Activated CD8-positive, alpha-beta memory T cell treated with anti-CD3 and anti-CD28 coated beads for 48 hours (primary cell): ENCODE results near the gene CCDC117.

Source experiments
- DNase-seq, 3 experiments: peaks; one replicate each; pipeline ENCODE4 v3.0.0-alpha.2; 2020; ENCODE audit warnings: low read depth in 2 of 3, low spot score in 2 of 3

CCDC117 gene

DNA sequence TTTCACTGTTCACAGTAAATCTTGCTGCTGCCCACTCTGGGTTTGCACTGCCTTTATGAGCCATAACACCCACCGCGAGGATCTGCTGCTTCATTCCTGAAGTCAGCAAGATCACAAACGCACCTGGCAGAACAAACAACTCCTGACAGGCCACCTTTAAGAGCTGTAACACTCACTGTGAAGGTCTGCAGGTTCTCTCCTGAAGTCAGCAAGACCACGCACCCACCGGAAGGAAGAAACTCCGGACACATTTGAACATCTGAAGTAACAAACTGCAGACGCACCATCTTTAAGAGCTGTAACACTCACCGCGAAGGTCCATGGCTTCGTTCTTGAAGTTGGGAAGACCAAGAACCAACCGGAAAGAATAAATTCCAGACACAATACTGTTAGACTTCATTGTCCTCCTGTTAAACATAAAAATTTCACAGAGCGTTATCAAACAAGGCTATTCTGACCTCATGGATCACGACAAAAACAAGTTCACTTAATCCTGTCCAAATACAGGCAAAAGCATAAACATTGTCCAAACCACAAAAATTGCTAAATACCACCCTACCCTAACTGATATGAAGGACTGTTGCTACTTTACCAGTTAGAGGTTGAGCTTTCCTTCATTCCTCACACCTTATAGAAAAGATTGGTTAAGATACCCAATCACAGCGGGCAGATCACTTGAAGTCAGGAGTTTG, 3.0 kb upstream of the CCDC117 start:
- no peak for DNase-seq

DNA sequence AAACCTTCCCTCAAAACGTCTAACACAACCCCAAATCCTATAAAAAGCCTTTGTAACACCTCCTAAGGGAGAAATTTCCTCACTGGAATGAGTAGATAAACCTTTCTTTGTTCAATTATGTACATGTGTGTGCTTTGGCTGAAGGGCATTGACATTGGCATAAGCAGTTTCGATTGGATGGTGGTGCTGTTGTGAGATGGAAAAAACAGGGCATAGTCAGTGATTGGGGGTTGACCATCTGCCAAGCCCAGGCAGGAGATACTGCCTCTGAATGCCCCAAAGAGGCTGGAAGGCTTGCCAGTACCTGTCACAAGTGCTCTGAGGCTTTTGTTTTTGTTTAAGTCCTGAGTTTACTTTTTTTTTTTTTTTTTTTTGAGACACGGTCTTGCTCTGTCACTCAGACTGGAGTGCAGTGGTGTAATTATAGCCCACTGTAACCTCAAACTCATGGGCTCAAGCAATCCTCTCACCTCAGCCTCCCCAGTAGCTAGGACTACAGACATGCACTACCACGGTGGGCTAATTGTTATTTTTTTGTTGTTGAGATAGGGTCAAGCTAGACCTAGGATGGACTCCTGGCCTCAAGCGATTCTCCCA, 1.2 kb upstream of the CCDC117 start:
- no peak for DNase-seq

DNA sequence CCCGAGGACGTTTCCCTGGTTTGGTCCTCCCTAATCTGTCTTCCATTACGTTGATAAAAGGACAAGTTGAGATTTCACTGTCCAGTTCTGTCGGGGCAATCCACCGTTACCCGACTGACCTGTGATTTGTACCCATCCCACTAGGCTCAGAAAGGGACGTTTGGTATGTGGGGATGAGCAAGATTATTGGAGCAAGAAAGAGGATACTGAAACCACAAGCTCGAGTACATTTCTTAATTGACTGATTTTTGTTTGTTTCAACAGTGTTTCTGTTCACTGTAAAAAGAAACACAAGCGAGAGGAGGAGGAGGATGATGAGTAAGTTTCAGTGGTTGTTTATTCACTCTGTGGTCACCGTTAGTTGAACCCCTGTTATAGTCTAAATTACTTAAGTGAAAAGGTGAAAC, 969 bp downstream of the CCDC117 start:
- no peak for DNase-seq

DNA sequence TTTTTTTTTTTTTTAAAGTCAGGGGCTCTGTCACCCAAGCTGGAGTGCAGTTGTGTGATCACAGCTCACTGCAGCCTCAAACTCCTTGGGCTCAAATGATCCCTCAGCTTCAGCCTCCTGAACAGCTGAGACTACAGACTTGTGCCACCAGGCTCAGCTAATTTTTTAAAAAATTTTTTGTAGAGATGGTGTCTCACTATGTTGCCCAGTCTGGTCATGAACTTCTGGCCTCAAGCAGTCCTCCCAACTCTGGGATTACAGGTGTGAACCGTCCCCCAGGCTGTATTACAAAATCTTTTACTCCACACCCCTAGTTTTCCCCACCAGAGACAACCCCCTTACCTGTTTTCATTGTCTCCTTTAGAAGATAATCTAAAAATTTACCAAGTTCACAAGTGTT, 1.9 kb downstream of the CCDC117 start:
- DNase-seq, result no peak

DNA sequence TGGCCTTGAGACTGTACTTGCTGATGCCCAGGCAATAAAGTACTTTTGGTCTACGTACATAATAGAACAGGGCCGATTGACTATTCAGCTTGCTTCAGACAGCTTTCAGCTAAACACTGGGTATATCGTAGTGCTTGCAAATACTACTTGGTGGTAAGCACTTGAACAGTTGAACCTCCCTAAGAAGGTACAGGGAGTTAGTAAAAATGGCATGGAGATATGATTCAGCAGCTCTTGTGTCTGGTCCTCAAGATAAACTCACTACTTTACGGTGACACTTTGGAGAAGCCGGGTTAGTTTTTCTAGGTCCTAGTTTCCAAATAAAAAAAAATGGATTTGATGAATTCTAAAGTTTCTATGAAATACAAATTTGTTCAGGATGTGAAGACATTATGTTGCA, 7.3 kb downstream of the CCDC117 start:
- no peak for DNase-seq

DNA sequence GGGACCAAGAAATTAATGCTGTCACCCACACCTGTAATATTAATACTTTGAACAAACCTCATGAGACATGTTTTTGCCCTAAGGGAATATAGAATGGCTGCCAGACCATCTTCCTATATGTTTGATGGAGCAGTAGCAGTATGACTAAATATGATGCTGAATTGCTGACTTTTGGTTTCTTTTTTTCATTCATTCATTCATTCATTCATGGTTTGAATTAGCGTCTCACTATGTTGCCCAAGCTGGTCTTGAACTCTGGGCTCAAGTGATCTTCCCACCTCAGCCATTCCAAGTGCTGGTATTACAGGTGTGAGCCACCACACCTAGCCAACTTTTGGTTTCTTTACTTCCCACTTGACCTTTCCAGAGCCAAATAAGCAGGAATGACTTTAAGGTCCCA, 7.8 kb downstream of the CCDC117 start:
- DNase-seq, result no peak

DNA sequence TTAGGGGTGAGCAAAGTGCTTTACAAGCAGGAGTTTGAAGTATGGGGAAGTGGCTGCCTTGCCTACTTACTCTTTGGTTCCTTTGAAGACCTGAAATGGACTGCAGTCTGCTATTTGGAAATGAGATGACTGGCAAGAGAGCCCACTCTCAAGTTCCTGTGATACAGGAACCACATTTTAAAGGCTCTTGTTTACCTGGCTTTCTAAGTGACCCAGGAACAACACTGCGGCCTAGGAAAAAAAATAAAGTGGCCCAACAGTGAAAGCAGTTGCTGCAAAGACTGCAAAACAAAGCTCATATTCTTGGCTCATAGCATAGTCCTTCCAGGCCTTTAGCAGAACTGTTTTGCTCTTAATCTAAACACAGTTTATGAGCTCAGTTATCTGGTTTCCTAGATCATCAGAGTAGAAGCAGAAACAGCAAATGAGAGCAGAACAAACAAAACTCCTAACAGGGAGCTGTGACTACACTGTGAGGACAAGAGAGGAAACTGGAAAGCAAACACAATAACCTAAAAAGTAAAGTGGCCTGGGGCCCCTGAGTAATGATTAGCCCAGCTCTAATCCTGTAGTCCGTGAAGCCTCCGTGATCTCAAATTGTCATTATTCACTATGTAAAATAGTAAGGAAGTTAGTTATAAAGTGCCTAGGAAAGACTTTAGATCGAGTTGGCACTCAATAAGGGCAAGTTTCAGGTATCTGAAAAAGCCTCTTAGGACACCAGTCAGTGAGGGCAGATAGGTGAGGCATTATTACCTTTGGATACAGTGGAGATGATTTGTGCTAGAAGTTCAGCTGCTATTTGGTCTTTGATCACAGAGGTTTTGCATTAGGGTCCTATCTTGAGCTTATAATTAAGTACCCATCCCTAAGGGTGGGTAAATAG, 11.5 kb downstream of the CCDC117 start:
- no peak for DNase-seq

DNA sequence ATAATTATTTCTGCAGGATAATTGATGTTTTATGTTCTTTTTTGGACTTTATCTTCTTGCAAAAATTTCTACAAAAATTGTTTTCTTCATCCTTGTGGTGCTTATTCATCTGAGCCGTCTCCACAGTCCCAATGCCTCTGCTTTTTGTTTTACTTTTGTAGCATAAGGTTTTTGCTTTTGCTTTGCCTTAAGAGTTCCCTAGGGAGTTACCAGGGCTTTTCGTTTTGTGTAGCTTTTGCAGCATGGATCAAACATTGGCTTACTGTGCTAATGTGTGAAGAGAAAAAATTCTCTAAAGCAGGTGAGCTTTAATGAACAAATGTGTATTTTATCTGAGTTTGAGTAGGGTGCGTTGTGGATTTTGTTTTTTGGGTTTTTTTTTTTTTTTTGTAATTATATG, 16.1 kb downstream of the CCDC117 start:
- DNase-seq, result no peak

DNA sequence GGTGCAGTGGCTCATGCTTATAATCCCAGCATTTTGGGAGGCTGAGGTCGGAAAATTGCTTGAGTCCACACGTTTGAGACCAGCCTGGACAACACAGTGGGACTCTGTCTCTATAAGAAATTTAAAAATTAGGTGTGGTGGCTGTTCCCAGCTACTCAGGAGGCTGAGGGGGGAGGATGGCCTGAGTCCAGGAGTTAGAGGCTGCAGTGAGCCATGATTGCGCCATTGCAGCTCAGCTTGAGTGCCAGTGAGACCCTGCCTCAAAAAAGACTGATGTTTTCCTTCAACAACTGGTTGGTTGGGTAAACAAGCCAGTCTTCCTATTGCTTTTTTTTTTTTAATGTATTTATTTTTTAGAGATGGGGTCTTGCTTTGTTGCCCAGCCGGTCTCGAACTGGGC, 18.6 kb downstream of the CCDC117 start:
- no peak for DNase-seq

DNA sequence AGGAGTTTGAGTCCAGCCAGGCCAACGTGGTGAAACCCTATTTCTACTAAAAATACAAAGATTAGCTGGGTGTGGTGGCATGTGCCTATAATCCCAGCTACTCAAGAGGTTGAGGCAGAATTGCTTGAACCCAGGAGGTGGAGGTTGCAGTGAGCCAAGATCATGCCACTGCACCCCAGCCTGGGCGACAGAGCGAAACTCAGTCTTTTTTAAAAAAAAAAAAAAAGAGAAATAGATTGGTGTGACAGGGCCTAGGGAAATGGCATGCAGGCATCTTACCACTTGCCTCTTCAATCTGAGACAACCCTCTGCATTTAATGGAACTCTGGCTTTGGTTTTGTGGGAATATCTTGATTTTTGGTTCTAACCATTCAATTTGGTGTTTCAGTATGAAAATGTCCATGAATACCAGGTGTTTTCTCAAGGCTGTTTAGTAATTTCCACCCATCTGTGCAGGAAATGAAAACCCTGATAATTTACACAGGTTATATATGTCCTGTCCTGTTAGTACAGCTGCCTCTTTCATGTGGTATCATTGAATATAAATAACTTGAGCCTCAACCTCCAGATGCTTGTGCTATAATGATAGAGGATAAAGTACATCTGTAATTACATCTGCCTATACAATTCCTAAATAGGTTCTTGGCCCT, 19.5 kb downstream of the CCDC117 start:
- no peak for DNase-seq

DNA sequence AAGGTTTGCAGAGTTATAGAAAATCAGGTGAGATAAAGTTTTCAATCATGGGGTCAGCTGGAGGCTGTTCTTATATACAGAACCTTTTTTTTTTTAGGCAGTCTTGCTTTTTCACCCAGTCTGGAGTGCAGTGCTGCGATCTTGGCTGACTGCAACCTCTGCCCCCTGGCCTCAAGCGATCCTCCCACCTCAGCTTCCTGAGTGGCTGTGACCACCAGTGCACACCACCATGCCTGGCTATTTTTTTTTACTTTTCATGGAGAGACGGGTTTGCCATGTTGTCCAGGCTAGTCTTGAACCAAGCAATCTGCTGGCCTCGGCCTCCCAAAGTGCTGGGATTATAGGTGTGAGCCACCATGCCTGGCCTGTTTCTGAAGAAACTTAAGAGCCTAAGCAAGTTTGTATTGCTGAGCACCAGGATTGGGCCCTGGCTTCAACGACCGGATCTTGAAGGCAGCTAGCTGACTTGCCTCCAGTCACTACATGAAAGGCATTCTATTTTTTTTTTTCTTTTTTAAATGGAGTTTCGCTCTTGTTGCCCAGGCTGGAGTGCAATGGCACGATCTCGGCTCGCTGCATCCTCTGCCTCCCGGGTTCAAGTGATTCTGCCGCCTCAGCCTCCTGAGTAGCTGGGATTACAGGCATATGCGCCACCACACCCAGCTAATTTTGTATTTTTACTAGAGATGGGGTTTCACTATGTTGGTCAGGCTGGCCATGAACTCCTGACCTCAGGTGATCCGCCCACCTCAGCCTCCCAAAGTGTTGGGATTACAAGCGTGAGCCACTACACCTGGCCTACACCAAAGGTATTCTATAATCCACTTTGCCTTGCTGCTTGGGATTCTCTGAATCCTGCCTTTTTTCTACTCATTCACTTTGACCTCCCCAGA, 20.2 kb downstream of the CCDC117 start:
- no peak for DNase-seq

DNA sequence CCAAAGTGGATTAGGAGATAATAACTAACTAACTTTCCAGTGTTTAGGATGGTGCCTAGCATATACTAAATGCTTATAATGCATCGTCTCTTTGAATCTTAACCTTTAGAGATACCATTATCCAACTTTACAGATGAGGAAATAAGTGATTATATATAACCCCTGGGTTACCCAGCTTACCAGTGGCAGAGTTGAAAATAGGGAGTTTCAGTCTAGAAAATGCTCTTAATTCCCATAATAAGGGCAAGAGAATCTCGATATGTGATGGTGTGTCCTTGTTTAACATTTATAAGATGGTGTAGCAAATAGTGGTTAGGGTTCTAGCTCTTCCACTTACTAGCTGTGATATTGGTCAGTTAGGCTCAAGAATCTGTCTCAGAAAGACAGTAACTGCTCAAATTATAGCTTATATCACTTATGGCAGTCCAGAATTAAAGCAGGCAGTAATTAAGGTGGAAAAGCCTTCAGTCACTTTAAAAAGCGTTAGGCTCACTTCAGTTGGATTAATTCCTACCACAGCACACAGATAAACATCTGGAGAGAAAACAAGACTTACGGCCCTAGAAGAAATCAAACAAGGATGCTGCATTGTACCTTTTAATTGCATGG, 21.6 kb downstream of the CCDC117 start:
- no peak for DNase-seq

DNA sequence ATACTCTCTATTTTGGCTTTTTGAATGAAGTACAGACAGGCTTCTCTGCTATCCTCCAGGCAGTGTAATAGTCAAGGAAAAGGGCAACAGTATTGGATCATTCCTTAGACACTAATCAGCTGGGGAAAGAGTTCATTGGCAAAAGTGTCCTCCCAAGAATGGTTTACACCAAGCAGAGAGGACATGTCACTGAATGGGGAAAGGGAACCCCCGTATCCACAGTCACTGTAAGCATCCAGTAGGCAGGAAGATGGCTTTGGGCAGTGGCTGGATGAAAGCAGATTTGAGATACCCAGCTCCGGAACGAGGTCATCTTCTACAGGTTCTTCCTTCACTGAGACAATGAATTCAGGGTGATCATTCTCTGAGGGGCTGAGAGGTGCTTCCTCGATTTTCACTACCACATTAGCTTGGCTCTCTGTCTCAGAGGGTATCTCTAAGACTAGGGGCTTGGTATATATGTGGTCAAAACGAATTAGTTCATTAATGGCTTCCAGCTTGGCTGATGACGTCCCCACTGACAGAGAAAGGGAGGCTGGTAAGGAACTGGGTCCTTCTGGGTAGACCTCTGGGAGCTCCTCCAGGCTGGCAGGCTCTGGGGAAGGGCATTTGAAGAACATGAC, 22.7 kb downstream of the CCDC117 start:
- DNase-seq, result no peak

DNA sequence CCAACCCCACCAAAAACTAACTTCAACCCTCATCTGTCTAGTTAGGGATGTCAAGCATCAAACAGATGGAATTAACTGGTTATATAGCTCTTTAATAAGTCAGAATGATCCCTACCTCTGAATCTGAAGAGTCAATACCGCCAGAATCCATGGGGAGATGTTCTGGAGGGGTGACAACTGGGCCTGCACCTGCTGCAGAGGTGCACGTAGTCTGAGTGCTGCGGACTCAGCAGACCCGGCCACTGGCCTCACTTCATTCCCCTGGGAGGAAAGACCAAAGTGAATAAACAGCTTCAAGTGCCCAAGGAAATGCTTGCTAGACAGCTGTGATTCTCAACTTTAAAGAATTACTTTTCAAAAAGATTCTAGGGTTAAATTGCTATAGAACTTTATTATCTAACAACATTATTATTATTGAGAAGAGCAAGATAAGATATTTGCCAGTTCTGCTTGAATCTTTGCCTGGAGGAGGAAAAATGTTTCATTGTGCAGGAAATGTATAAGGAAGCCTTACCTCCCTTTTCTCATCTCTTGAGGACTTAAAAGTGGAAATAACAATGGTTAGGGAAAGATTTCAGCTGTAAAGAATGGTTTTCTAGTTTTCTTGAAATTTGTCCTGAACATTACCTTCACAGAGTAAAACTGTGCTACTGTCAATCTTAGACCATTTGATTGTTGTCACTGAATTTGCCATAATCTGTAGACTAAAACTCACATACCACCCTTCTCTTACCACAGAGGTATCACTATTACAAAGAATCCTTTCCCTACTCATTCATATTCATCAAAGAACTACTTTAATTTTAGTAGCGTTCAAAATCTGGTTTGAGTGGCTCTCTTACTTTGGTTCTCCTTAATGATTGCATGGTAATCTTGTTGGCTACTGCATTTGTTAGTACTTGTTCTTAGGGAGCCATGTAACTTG, 23.7 kb downstream of the CCDC117 start:
- no peak for DNase-seq

DNA sequence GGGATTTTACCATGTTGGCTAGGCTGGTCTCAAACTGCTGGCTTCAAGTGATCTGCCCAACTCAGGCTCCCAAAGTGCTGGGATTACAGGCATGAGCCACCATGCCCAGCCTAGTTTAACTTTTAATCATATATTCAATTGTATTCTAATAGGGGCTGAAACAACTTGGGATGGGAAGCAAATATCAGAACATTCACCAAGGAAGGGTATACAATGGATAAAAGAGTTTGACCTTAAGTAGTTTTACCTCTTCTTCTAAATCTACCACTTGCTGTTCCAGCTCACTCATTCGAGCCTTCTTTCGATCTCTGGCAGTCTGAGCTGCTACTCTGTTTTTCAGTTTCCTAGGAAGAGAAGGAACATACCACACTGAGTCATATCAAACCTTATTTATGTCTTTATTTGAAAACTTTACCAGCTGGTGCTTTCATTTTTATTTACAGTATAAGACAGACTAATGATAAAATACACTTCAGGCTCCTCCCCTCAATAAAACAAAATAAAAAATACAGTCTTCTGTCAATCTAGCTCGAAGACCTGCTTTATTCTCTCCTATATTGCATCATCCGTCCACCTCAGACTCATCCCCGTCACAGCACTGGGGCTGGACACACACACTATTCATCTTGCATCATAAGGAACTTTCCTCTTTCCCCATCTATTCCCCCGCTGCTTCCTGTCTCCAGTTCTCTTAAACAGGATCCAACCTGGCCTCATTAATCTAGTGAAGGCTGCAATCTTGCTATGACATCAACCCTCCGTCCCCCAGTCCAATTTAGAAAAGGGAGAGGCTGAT, 26.5 kb downstream of the CCDC117 start:
- no peak for DNase-seq

DNA sequence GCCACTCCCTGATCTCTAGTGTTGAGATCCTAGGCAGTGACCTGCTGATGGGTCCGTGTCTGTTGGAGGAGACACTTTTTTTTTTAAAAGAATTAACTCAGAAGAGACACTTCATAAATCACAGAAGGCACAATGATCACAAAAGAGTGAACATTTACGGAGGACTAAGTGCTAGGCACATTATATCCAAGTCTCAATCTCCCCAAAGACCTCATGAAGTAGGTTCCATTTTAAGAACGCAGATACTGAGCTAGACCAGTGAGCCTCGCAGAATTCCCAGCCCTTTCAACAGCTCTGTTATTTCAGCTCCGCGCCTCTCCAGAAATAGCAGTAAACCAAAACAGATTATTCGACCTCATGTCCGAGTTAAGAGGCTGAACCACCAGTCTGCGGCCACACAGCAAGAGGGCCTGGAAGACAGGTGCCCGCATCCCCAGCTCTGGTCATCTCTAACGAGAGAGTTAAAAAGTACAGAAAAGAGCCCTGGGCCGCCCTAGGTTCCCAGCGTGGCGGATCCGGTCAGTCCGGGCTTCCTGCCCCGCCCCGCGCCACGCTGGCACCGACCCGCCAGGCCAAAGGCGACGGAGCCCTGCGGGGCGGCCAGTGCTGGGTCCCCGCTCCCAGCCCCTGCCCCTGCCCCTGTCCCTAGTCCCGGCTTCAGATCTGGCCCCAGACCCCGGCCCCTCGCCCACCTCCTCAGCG, 27.3 kb downstream of the CCDC117 start:
- no peak for DNase-seq

DNA sequence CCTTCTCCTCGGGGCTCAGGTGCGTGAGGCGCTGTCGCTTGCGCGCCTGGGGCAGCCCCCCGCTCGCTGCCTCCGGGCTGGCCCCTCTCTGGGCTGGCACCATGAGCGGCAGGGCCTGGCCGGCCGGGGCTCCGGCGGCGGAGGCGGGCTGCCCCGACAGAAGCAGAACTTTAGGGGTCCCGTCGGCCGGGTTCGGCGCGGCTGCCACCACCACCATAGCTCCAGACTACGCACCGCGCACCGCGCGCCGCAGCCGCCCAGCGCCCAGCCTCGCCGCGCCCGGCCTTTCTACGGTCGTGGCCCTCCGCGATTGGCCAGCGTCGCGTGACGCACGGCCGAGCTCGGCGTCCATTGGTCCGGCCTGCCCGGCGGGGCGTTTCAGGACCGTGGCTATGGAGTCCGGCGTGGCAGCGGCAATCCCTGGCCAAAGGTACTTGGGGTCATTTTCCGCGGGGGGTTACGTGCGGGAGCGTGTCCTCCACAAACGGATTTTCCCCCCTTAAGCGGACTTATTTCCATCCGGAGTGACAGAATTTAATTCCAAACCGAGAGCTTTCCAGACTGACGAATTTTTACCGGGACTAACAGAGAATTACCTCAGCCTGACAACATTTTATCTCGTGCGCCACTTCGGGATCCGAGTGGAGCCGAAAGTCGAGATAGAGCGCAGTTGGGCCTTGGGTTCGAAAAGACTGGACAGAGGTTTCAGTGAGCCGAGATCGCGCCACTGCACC, 28.0 kb downstream of the CCDC117 start, which contains the start of gene XBP1:
Gene XBP1, minus strand, starts transcription at position 262 of the 734 bp plus-strand sequence.
- DNase-seq, result peak; percentile 77 to 83 (median 82)
